Activated CD4-positive, alpha-beta memory T cell treated with anti-CD3 and anti-CD28 coated beads, Interleukin-2, amount 10 ng/mL, durations not matched to agents 7 days and 5 days (primary cell): ENCODE measurements around the gene PCDH9. TPM values are rescaled to one million over a fixed set of nuclear protein-coding genes. Genes with fewer than 3 reads are reported as not detected.

Experiments used
- CTCF ChIA-PET: fragments of 350-600 bp; sonication (Branson Sonifier 250); formaldehyde crosslinking; loops from one replicate; lab custom pipeline; 2021; ENCODE audit warnings: antibody characterized with exemption, inconsistent platforms; lab: Charles Lee
- POLR2A ChIA-PET: fragments of 350-600 bp; sonication (Branson Sonifier 250); formaldehyde crosslinking; loops from one replicate; lab custom pipeline; 2021; ENCODE audit warnings: antibody characterized with exemption; lab: Charles Lee
- DNase-seq: peaks from one replicate; pipeline ENCODE4 v3.0.0-alpha.2; 2020
- H3K27ac Mint-ChIP-seq: one replicate; pipeline ENCODE4 v1.8.0; 2021; ENCODE audit warnings: mild to moderate bottlenecking, mixed read lengths
- H3K27me3 Mint-ChIP-seq: one replicate; pipeline ENCODE4 v1.8.0; 2021; ENCODE audit warnings: mixed read lengths
- H3K36me3 Mint-ChIP-seq: one replicate; pipeline ENCODE4 v1.8.0; 2021; ENCODE audit warnings: low read depth, mixed read lengths
- H3K4me1 Mint-ChIP-seq: one replicate; pipeline ENCODE4 v1.8.0; 2021; ENCODE audit warnings: mixed read lengths
- H3K4me3 Mint-ChIP-seq: one replicate; pipeline ENCODE4 v1.8.0; 2021; ENCODE audit warnings: mild to moderate bottlenecking, mixed read lengths
- H3K9me3 Mint-ChIP-seq: one replicate; pipeline ENCODE4 v1.8.0; 2021; ENCODE audit warnings: mixed read lengths
- total RNA-seq, 2 experiments: library from RNA; stranded (reverse); gene quantifications; one replicate each; pipeline ENCODE4 v1.2.3, GENCODE V29; 2021

Gene PCDH9
- total RNA-seq, 2 experiments from 2014 or later, result 0.05 TPM; not detected in 1

- Mint-ChIP-seq H3K4me3 (no peak overlapping the region), H3K27me3 (no peaks in the 10 kb centered on the region), H3K27ac (no peak overlapping the region), H3K9me3 (no peaks in the 10 kb centered on the region), H3K4me1 (no peaks in the 10 kb centered on the region), H3K36me3 (no peaks in the 10 kb centered on the region)
- ChIA-PET CTCF (no interaction called here), POLR2A (no interaction called here)
- DNase-seq, result no peak
Measured at GRCh38 chr13:67216864-67217263, 13.3 kb downstream of the PCDH9 start.

- Mint-ChIP-seq H3K9me3 (no peaks in the 10 kb centered on the region), H3K4me3 (no peak overlapping the region), H3K27ac (no peak overlapping the region), H3K27me3 (no peaks in the 10 kb centered on the region), H3K4me1 (no peaks in the 10 kb centered on the region), H3K36me3 (no peaks in the 10 kb centered on the region)
- CTCF ChIA-PET, result no interaction called here
- POLR2A ChIA-PET, result no interaction called here
- DNase-seq, result no peak
Measured at GRCh38 chr13:67210208-67210607, 19.9 kb downstream of the PCDH9 start.

- CTCF ChIA-PET, result no interaction called here
- Mint-ChIP-seq H3K27me3 (no peaks in the 10 kb centered on the region), H3K9me3 (no peaks in the 10 kb centered on the region), H3K4me3 (no peak overlapping the region), H3K36me3 (no peaks in the 10 kb centered on the region), H3K4me1 (no peaks in the 10 kb centered on the region), H3K27ac (no peak overlapping the region)
- no peak for DNase-seq
- POLR2A ChIA-PET, result no interaction called here
Measured at GRCh38 chr13:67208552-67208951, 21.6 kb downstream of the PCDH9 start.

GRCh38 chr13:67204764-67205163 lies 25.4 kb downstream of the PCDH9 start:
- Mint-ChIP-seq H3K36me3 (no peaks in the 10 kb centered on the region), H3K4me1 (no peaks in the 10 kb centered on the region), H3K4me3 (no peak overlapping the region), H3K27ac (no peak overlapping the region), H3K9me3 (no peaks in the 10 kb centered on the region), H3K27me3 (no peaks in the 10 kb centered on the region)
- DNase-seq, result no peak
- ChIA-PET CTCF (no interaction called here), POLR2A (no interaction called here)

GRCh38 chr13:67200605-67201004 lies 29.5 kb downstream of the PCDH9 start:
- POLR2A ChIA-PET, result no interaction called here
- H3K4me3 Mint-ChIP-seq, result no peak overlapping the region
- H3K27me3 Mint-ChIP-seq, result no peaks in the 10 kb centered on the region
- no peak for DNase-seq
- no peaks in the 10 kb centered on the region for H3K4me1 Mint-ChIP-seq
- no peaks in the 10 kb centered on the region for H3K9me3 Mint-ChIP-seq
- H3K27ac Mint-ChIP-seq, result no peak overlapping the region
- H3K36me3 Mint-ChIP-seq, result no peaks in the 10 kb centered on the region
- CTCF ChIA-PET, result no interaction called here

- Mint-ChIP-seq H3K27me3 (no peaks in the 10 kb centered on the region), H3K36me3 (no peaks in the 10 kb centered on the region), H3K4me1 (no peaks in the 10 kb centered on the region), H3K4me3 (no peak overlapping the region), H3K27ac (no peak overlapping the region), H3K9me3 (no peaks in the 10 kb centered on the region)
- no peak for DNase-seq
- ChIA-PET POLR2A (no interaction called here), CTCF (no interaction called here)
Measured at GRCh38 chr13:67200183-67200582, 30.0 kb downstream of the PCDH9 start.

GRCh38 chr13:67197704-67198103 lies 32.4 kb downstream of the PCDH9 start:
- CTCF ChIA-PET, result no interaction called here
- POLR2A ChIA-PET, result no interaction called here
- no peak for DNase-seq
- Mint-ChIP-seq H3K4me3 (no peak overlapping the region), H3K27me3 (no peaks in the 10 kb centered on the region), H3K27ac (no peak overlapping the region), H3K9me3 (no peaks in the 10 kb centered on the region), H3K4me1 (no peaks in the 10 kb centered on the region), H3K36me3 (no peaks in the 10 kb centered on the region)

- ChIA-PET POLR2A (no interaction called here), CTCF (no interaction called here)
- H3K4me3 Mint-ChIP-seq, result no peak overlapping the region
- H3K27ac Mint-ChIP-seq, result no peak overlapping the region
- H3K4me1 Mint-ChIP-seq, result no peaks in the 10 kb centered on the region
- no peaks in the 10 kb centered on the region for H3K9me3 Mint-ChIP-seq
- H3K36me3 Mint-ChIP-seq, result no peaks in the 10 kb centered on the region
- DNase-seq, result no peak
- H3K27me3 Mint-ChIP-seq, result no peaks in the 10 kb centered on the region
Measured at GRCh38 chr13:67193979-67194378, 36.2 kb downstream of the PCDH9 start.

GRCh38 chr13:67192751-67193150 lies 37.4 kb downstream of the PCDH9 start:
- CTCF ChIA-PET, result no interaction called here
- Mint-ChIP-seq H3K27ac (no peak overlapping the region), H3K4me3 (no peak overlapping the region), H3K36me3 (no peaks in the 10 kb centered on the region), H3K27me3 (no peaks in the 10 kb centered on the region), H3K9me3 (no peaks in the 10 kb centered on the region), H3K4me1 (no peaks in the 10 kb centered on the region)
- no peak for DNase-seq
- POLR2A ChIA-PET, result no interaction called here

- no peak for DNase-seq
- Mint-ChIP-seq H3K4me3 (no peak overlapping the region), H3K4me1 (no peaks in the 10 kb centered on the region), H3K36me3 (no peaks in the 10 kb centered on the region), H3K27me3 (no peaks in the 10 kb centered on the region), H3K27ac (no peak overlapping the region), H3K9me3 (no peaks in the 10 kb centered on the region)
- ChIA-PET POLR2A (no interaction called here), CTCF (no interaction called here)
Measured at GRCh38 chr13:67186995-67187569, 43.1 kb downstream of the PCDH9 start.

- CTCF ChIA-PET, result no interaction called here
- POLR2A ChIA-PET, result no interaction called here
Measured at GRCh38 chr13:67184247-67184646, 45.9 kb downstream of the PCDH9 start.

GRCh38 chr13:67183151-67183550 lies 47.0 kb downstream of the PCDH9 start:
- Mint-ChIP-seq H3K4me3 (no peak overlapping the region), H3K36me3 (no peaks in the 10 kb centered on the region), H3K4me1 (no peaks in the 10 kb centered on the region), H3K9me3 (no peaks in the 10 kb centered on the region), H3K27me3 (no peaks in the 10 kb centered on the region), H3K27ac (no peak overlapping the region)
- ChIA-PET CTCF (no interaction called here), POLR2A (no interaction called here)
- no peak for DNase-seq

More at GRCh38 chr13:67184247-67184646, 45.9 kb downstream of the PCDH9 start:
- Mint-ChIP-seq H3K36me3 (no peaks in the 10 kb centered on the region), H3K9me3 (no peaks in the 10 kb centered on the region), H3K27ac (no peak overlapping the region), H3K4me3 (no peak overlapping the region), H3K4me1 (no peaks in the 10 kb centered on the region), H3K27me3 (no peaks in the 10 kb centered on the region)
- no peak for DNase-seq

GRCh38 chr13:67175836-67176459 lies 54.2 kb downstream of the PCDH9 start:
- H3K27ac Mint-ChIP-seq, result no peak overlapping the region
- CTCF ChIA-PET, result no interaction called here
- DNase-seq, result no peak
- H3K9me3 Mint-ChIP-seq, result no peaks in the 10 kb centered on the region
- POLR2A ChIA-PET, result no interaction called here
- H3K36me3 Mint-ChIP-seq, result no peaks in the 10 kb centered on the region
- no peaks in the 10 kb centered on the region for H3K27me3 Mint-ChIP-seq
- H3K4me3 Mint-ChIP-seq, result no peak overlapping the region
- no peaks in the 10 kb centered on the region for H3K4me1 Mint-ChIP-seq

- no peaks in the 10 kb centered on the region for H3K4me1 Mint-ChIP-seq
- no peak for DNase-seq
- H3K36me3 Mint-ChIP-seq, result no peaks in the 10 kb centered on the region
- ChIA-PET POLR2A (no interaction called here), CTCF (no interaction called here)
- no peak overlapping the region for H3K27ac Mint-ChIP-seq
- no peaks in the 10 kb centered on the region for H3K27me3 Mint-ChIP-seq
- H3K9me3 Mint-ChIP-seq, result no peaks in the 10 kb centered on the region
- no peak overlapping the region for H3K4me3 Mint-ChIP-seq
Measured at GRCh38 chr13:67168384-67168783, 61.8 kb downstream of the PCDH9 start.
